RWPE2 (cell line): ENCODE data around the gene RASL10A.
"Not testable (repeated sequence)": the region's sequence is repeated elsewhere in the genome, so short reads cannot be mapped to it uniquely, and the experiment has no call there.

Experiments
- ATAC-seq: fragments of 200-7000 bp; cut with Tn5 transposase; 3 replicates; pipeline ENCODE4 v1.9.1; 2021; ENCODE audit warnings: low read depth
- DNase-seq: peaks from one replicate; pipeline ENCODE4 v3.0.0-alpha.2; 2020; ENCODE audit warnings: low spot score
- H3K27ac ChIP-seq: fragments of 450-650 bp; 2 replicates; pipeline ENCODE4 v1.5.1; 2017; ENCODE audit warnings: mild to moderate bottlenecking; ENCODE audit not compliant: poor library complexity, severe bottlenecking
- H3K27me3 ChIP-seq: fragments of 250-450 bp; sonication (Bioruptor Pico); 2 replicates; pipeline ENCODE4 v1.5.1; 2021; ENCODE audit warnings: mild to moderate bottlenecking, moderate library complexity; ENCODE audit not compliant: insufficient read depth, poor library complexity, severe bottlenecking
- H3K36me3 ChIP-seq: fragments of 250-450 bp; sonication (Bioruptor Pico); 2 replicates; pipeline ENCODE4 v1.5.1; 2020; ENCODE audit warnings: low read depth, mild to moderate bottlenecking, moderate library complexity
- H3K4me1 ChIP-seq: fragments of 250-450 bp; sonication (Bioruptor Pico); 2 replicates; pipeline ENCODE4 v1.5.1; 2021; ENCODE audit warnings: mild to moderate bottlenecking, moderate library complexity; ENCODE audit not compliant: insufficient read depth, poor library complexity, severe bottlenecking
- H3K4me3 ChIP-seq: fragments of 250-450 bp; sonication (Bioruptor Pico); 2 replicates; pipeline ENCODE4 v1.5.1; 2021; ENCODE audit warnings: mild to moderate bottlenecking, moderate library complexity; ENCODE audit not compliant: severe bottlenecking
- H3K9me3 ChIP-seq: fragments of 250-450 bp; sonication (Bioruptor Pico); 2 replicates; pipeline ENCODE4 v1.5.1; 2021; ENCODE audit warnings: mild to moderate bottlenecking, moderate library complexity; ENCODE audit not compliant: severe bottlenecking
- TF ChIP-seq, protein P1 (sequence below): fragments of 450-650 bp; IDR thresholded peaks from one replicate; pipeline ENCODE4 v1.5.1; 2017; ENCODE audit warnings: mild to moderate bottlenecking, moderate library complexity; ENCODE audit not compliant: poor library complexity, severe bottlenecking

Gene RASL10A, protein sequence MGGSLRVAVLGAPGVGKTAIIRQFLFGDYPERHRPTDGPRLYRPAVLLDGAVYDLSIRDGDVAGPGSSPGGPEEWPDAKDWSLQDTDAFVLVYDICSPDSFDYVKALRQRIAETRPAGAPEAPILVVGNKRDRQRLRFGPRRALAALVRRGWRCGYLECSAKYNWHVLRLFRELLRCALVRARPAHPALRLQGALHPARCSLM

DNA sequence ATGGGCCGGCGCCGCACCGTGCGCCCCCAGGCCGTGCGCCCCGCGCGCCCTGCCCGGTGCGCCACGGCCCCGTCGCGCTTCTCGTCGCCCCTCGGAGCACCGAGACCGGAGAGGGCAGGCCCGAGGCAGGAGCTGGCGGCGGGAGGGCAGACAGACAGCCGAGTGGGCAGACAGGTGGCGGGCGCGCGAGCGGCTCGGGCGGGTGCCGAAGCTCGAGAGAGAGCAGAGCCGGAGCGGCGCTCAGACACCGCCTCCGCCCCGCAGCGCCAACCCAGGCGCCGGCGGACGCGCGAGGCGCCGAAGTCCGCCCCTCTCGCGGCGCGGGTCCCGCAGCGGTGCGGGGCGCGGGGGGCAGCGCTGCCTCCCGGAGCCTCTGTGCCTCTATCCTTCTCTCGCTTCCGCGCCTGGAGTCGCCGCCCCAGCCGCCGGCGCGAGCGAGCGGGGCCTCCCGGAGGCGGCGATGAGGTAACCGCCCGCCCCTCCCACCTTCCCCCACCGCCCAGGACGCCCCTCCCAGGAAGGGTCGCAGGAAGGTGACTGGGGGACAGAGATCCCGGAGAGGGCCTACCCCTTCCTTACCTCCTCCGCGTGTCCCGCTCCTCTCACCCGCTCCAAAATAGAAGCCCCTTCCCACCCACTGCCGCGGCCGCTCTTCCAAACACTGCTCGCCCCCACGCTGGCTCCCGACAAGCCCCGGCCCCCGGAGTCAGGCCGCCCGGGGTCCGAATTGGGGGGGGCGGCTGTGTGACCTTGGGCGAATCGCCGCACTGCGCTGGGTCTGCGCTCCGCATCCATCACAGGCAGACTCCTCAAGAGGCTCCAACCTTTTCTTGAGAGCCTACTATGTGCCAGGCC lies at the start of gene RASL10A:
RASL10A (minus strand) TSS at position 412 of the 855 bp plus-strand sequence. CDS start 451 bp downstream, outside the sequence.
- H3K36me3 ChIP-seq = no peaks in the 10 kb centered on the region
- no peaks in the 10 kb centered on the region for H3K9me3 ChIP-seq
- H3K27me3 ChIP-seq = peaks cover 31% of the 10 kb centered on the region
- TF ChIP-seq, protein P1, sequence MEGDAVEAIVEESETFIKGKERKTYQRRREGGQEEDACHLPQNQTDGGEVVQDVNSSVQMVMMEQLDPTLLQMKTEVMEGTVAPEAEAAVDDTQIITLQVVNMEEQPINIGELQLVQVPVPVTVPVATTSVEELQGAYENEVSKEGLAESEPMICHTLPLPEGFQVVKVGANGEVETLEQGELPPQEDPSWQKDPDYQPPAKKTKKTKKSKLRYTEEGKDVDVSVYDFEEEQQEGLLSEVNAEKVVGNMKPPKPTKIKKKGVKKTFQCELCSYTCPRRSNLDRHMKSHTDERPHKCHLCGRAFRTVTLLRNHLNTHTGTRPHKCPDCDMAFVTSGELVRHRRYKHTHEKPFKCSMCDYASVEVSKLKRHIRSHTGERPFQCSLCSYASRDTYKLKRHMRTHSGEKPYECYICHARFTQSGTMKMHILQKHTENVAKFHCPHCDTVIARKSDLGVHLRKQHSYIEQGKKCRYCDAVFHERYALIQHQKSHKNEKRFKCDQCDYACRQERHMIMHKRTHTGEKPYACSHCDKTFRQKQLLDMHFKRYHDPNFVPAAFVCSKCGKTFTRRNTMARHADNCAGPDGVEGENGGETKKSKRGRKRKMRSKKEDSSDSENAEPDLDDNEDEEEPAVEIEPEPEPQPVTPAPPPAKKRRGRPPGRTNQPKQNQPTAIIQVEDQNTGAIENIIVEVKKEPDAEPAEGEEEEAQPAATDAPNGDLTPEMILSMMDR = no peak
- no peak within 1 kb of the TSS for H3K27ac ChIP-seq
- H3K4me1 ChIP-seq = peaks cover 6% of the 10 kb centered on the region
- DNase-seq (no peak), ATAC-seq (0 out of 3 replicates have a peak, but pooled peaks have one; percentile 9)
- H3K4me3 ChIP-seq = peak within 1 kb of the TSS; percentile 20

DNA sequence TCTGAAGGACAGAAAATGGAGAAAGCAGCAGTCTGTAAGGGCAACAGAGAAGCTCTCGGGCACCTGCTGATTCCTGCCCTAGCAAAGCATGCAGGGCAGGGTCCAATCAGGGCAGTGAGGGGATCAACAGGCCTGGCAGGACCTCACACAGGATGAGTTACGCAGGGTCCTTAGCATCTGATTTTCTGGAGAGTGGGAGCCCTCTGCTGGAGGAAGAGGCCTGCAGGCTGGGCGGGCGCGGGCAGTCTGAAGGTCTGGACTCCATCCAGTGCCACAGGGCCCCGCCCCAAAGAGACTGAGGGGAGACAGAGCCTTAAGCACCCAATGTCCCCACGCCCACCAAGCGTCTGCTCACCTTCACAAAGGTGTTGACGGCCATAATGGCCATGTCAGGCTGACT lies 44.0 kb upstream of the RASL10A start:
- TF ChIP-seq, protein P1 = peak; percentile 46
- Histone ChIP-seq H3K4me3 (no peak overlapping the region), H3K4me1 (no peaks in the 10 kb centered on the region), H3K27ac (no peak overlapping the region), H3K9me3 (no peaks in the 10 kb centered on the region), H3K27me3 (no peaks in the 10 kb centered on the region), H3K36me3 (peaks cover 29% of the 10 kb centered on the region)
- DNase-seq (no peak), ATAC-seq (peak; percentile 76)

DNA sequence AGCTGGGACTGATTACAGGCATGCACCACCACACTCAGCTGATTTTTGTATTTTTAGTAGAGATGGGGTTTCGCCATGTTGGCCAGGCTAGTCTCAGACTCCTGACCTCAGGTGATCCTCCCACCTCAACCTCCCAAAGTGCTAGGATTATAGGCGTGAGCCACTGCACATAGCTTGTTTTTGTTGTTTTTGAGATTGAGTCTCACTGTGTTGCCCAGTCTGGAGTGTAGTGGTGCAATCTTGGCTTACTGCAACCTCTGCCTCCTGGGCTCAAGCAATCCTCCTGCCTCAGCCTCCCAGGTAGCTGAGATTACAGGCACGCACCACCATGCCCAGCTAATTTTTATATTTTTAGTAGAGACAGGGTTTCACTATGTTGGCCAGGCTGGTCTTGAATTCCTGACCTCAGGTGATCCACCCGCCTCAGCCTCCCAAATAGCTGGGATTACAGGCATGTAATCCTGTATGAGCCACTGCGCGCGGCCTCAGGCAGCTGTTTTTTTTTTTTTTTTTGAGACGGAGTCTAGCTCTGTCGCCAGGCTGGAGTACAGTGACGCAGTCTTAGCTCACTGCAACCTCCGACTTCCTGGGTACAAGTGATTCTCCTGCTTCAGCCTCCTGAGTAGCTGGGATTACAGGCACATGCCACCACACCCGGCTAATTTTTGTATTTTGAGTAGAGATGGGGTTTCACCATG lies 41.8 kb upstream of the RASL10A start:
- not testable (repeated sequence) for H3K4me3 ChIP-seq, H3K27me3 ChIP-seq, DNase-seq, H3K9me3 ChIP-seq, H3K27ac ChIP-seq, H3K4me1 ChIP-seq, ATAC-seq
- peaks cover 43% of the 10 kb centered on the region for H3K36me3 ChIP-seq

DNA sequence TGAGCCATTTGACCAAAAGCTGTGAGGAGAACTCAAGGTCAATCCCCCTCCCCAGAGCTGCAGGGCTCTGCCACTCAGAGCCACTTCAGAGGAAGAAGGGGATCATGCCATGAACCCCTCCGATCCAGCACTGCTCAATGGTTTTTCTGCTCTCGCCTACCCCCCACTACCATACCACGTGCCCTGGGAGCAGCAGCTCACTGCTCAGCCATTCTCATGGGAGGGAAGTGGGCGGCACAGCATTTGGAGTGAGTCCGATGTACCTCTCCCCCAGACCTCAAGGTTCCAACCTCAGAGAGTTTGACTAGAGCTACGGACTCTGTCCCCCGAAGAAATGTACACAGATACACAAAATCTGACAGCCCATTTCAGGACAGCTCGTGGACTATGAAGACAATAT lies 38.4 kb upstream of the RASL10A start:
- TF ChIP-seq, protein P1 = no peak
- H3K27ac ChIP-seq = no peak overlapping the region
- peaks cover 53% of the 10 kb centered on the region for H3K36me3 ChIP-seq
- H3K27me3 ChIP-seq = no peaks in the 10 kb centered on the region
- H3K4me1 ChIP-seq = peaks cover under 1% of the 10 kb centered on the region
- no peak overlapping the region for H3K4me3 ChIP-seq
- no peak for ATAC-seq
- no peaks in the 10 kb centered on the region for H3K9me3 ChIP-seq
- DNase-seq = no peak

DNA sequence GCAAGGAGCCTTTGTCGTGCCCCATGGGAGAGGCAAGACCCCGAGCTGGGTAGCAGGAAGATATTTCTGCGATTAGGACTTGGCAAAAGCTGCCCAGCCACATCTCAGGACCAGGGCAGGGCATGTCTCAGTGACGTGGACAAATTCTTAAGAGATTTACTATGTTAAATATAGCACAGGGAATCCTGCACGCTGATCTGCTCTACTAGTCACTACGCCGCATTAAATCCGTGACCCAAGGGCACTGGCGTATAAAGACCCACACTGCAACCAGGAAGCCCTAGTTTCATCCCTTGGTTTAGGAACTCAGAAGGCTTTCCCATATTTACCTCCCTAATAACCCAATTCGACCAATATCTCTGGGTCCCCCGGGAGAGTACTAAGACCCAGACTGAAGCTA lies 37.8 kb upstream of the RASL10A start:
- no peaks in the 10 kb centered on the region for H3K27me3 ChIP-seq
- ATAC-seq (no peak), DNase-seq (no peak)
- H3K9me3 ChIP-seq = no peaks in the 10 kb centered on the region
- TF ChIP-seq, protein P1 = no peak
- H3K4me1 ChIP-seq = peaks cover 5% of the 10 kb centered on the region
- H3K4me3 ChIP-seq = no peak overlapping the region
- H3K27ac ChIP-seq = no peak overlapping the region
- H3K36me3 ChIP-seq = peaks cover 53% of the 10 kb centered on the region
